Natural killer cell treated with Interleukin-12 subunit alpha and Interleukin-12 subunit beta and Interleukin-15 and Interleukin-18, amount 100 ng/mL, for 72 hours (primary cell): ENCODE measurements around the gene PIP5K1B. TPM values are rescaled to one million over a fixed set of nuclear protein-coding genes. Genes with fewer than 3 reads are reported as not detected.

Source experiments
- ATAC-seq, 2 donors: fragments of 150-1000 bp; cut with Tn5 transposase in 1 of 2; sonication (Bioruptor Pico), chemical (Tn5 transposase) in 1 of 2; 2 replicates each; pipeline ENCODE4 v1.10.0; 2021
- DNase-seq: peaks from one replicate; pipeline ENCODE4 v3.0.0; 2022; ENCODE audit warnings: low spot score
- H3K27ac Mint-ChIP-seq, 2 donors: 1 replicate in 1 of 2; 2 replicates in 1 of 2; pipeline ENCODE4 v1.8.0; 2022; ENCODE audit warnings: mixed read lengths in 2 of 2, mild to moderate bottlenecking in 1 of 2, moderate library complexity in 1 of 2
- H3K27me3 Mint-ChIP-seq, 2 donors: 1 replicate in 1 of 2; 2 replicates in 1 of 2; pipeline ENCODE4 v1.8.0; 2022; ENCODE audit warnings: mixed read lengths in 2 of 2
- H3K36me3 Mint-ChIP-seq: one replicate; pipeline ENCODE4 v1.8.0; 2022; ENCODE audit warnings: mixed read lengths
- H3K4me1 Mint-ChIP-seq, 2 donors: 1 replicate in 1 of 2; 2 replicates in 1 of 2; pipeline ENCODE4 v1.8.0; 2022; ENCODE audit warnings: low read depth in 2 of 2, mixed read lengths in 2 of 2, mild to moderate bottlenecking in 1 of 2
- H3K4me3 Mint-ChIP-seq: one replicate; pipeline ENCODE4 v1.8.0; 2022; ENCODE audit warnings: mixed read lengths
- H3K9me3 Mint-ChIP-seq: 2 replicates; pipeline ENCODE4 v1.8.0; 2022; ENCODE audit warnings: mixed read lengths
- total RNA-seq, 2 donors: library from RNA; stranded (reverse); gene quantifications; one replicate each; pipeline ENCODE4 v1.2.3, GENCODE V29; 2022

Gene PIP5K1B
- total RNA-seq, 2 donors from 2014 or later = 0.24 to 0.73 TPM

GRCh38 chr9:69023650-69024049, 318.6 kb downstream of the PIP5K1B start:
- peaks cover 0 to 2% of the 10 kb centered on the region in 2 donors for H3K27me3 Mint-ChIP-seq
- H3K4me3 Mint-ChIP-seq = no peak overlapping the region
- peaks cover 40 to 42% of the 10 kb centered on the region in 2 donors for H3K4me1 Mint-ChIP-seq
- DNase-seq = no peak
- H3K9me3 Mint-ChIP-seq = no peaks in the 10 kb centered on the region
- no peaks in the 10 kb centered on the region for H3K36me3 Mint-ChIP-seq
- ATAC-seq = no peak
- H3K27ac Mint-ChIP-seq = no peak overlapping the region

DNA sequence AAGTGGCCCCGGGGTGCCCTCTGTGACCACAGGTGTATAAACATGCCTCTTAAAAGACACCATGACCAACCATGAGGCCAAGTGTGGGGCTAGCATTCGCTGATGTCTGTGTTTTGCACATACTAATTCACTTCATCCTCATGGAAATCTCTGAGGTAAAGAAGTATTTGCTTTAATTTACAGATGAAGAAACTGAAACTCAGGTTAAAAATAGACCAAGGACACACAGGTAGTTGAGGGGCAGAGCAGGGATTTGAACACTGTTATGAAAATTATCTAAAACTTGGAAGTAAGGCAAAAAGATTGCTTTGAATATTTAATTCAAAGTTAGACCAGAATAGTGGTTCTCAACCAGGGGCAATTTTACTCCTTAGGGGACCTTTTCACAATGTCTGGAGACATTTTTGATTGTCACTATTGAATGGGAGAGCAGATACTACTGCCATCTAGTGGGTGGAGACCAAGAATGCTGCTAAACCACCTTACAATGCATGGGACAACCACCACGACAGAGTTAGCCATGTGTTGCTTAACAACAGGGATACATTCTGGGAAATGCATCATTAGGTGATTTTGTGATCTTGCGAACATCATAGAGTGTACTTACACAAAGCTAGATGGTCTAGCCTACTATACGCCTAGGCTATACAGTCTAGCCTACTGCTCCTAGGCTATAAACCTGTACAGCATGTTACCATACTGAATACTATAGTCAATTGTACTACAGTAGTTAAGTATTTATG, 322.5 kb downstream of the PIP5K1B start:
- Mint-ChIP-seq H3K4me1 (peaks cover 31 to 34% of the 10 kb centered on the region in 2 donors), H3K27ac (peak overlapping the region; percentile 7 to 17), H3K9me3 (no peaks in the 10 kb centered on the region), H3K36me3 (no peaks in the 10 kb centered on the region), H3K27me3 (peaks cover 0 to 2% of the 10 kb centered on the region in 2 donors), H3K4me3 (no peak overlapping the region)
- ATAC-seq (peak; percentile 79 to 81), DNase-seq (peak; percentile 67)

- no peaks in the 10 kb centered on the region for H3K27me3 Mint-ChIP-seq
- H3K4me3 Mint-ChIP-seq = no peak overlapping the region
Measured at GRCh38 chr9:69028754-69029153, 323.7 kb downstream of the PIP5K1B start.

DNA sequence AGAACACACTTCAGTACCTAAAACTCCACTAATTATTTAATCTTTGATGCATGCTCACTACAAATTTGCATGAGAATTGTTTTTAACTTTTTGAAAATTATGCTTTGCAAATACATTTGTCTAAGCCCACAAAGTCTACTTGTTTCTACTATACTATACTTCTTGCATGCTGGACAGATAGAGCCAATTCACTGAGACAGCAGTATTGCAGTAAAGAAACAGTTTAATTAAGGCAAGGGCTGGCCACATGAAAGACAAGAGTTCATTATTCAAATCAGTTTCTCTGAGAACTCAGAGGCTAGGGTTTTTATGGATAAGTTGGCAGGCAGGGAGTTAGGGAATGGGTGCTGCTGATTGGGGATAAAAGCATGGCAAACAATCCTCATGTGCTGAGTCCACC, 324.5 kb downstream of the PIP5K1B start:
- Mint-ChIP-seq H3K9me3 (no peaks in the 10 kb centered on the region), H3K36me3 (no peaks in the 10 kb centered on the region), H3K4me1 (peaks cover 24 to 25% of the 10 kb centered on the region in 2 donors), H3K4me3 (no peak overlapping the region), H3K27me3 (no peaks in the 10 kb centered on the region), H3K27ac (peak overlapping the region; percentile 14 to 25)
- DNase-seq = no peak
- no peak for ATAC-seq

More at GRCh38 chr9:69028754-69029153, 323.7 kb downstream of the PIP5K1B start:
- ATAC-seq = peak in 1 of 2 donors; percentile 45
- Mint-ChIP-seq H3K9me3 (no peaks in the 10 kb centered on the region), H3K4me1 (peaks cover 25 to 29% of the 10 kb centered on the region in 2 donors), H3K27ac (peak overlapping the region; percentile 14 to 25), H3K36me3 (no peaks in the 10 kb centered on the region)
- DNase-seq = no peak

- H3K4me1 Mint-ChIP-seq = peaks cover 26 to 27% of the 10 kb centered on the region in 2 donors
- H3K4me3 Mint-ChIP-seq = no peak overlapping the region
- ATAC-seq (no peak), DNase-seq (no peak)
- no peaks in the 10 kb centered on the region for H3K27me3 Mint-ChIP-seq
- no peaks in the 10 kb centered on the region for H3K36me3 Mint-ChIP-seq
- H3K9me3 Mint-ChIP-seq = no peaks in the 10 kb centered on the region
- H3K27ac Mint-ChIP-seq = no peak overlapping the region
Measured at GRCh38 chr9:69030851-69031645, 326.0 kb downstream of the PIP5K1B start.

GRCh38 chr9:69034071-69034470, 329.0 kb downstream of the PIP5K1B start:
- H3K36me3 Mint-ChIP-seq = no peaks in the 10 kb centered on the region
- H3K27ac Mint-ChIP-seq = no peak overlapping the region
- DNase-seq (no peak), ATAC-seq (no peak)
- peaks cover 22 to 24% of the 10 kb centered on the region in 2 donors for H3K4me1 Mint-ChIP-seq
- no peaks in the 10 kb centered on the region for H3K27me3 Mint-ChIP-seq
- H3K4me3 Mint-ChIP-seq = no peak overlapping the region
- no peaks in the 10 kb centered on the region for H3K9me3 Mint-ChIP-seq

DNA sequence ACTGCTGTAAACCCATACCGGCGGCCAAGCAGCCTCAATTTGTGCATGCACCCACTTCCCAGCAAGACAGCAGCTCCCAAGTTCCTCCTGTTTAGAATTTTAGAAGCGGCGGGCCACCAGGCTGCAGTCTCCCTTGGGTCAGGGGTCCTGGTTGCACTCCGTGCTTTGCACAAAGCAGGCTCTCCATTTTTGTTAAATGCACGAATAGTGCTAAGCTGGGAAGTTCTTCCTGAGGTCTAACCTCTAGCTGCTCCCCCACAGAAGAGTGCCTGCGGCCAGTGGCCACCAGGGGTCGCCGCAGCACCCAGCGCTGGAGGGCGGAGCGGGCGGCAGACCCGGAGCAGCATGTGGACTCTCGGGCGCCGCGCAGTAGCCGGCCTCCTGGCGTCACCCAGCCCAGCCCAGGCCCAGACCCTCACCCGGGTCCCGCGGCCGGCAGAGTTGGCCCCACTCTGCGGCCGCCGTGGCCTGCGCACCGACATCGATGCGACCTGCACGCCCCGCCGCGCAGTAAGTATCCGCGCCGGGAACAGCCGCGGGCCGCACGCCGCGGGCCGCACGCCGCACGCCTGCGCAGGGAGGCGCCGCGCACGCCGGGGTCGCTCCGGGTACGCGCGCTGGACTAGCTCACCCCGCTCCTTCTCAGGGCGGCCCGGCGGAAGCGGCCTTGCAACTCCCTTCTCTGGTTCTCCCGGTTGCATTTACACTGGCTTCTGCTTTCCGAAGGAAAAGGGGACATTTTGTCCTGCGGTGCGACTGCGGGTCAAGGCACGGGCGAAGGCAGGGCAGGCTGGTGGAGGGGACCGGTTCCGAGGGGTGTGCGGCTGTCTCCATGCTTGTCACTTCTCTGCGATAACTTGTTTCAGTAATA, 330.6 kb downstream of the PIP5K1B start, which contains the start of gene FXN:
Gene FXN, plus strand, starts transcription at position 315 of the 871 bp plus-strand sequence. Its CDS starts 31 bp downstream, at position 346.
- Mint-ChIP-seq H3K36me3 (no peaks in the 10 kb centered on the region), H3K27me3 (no peaks in the 10 kb centered on the region), H3K27ac (peak within 1 kb of the TSS; percentile 73 to 95), H3K9me3 (no peaks in the 10 kb centered on the region), H3K4me3 (peak within 1 kb of the TSS; percentile 99), H3K4me1 (peaks cover 11 to 14% of the 10 kb centered on the region in 2 donors)
- DNase-seq (peak; percentile 89), ATAC-seq (peak; percentile 95 to 96)

DNA sequence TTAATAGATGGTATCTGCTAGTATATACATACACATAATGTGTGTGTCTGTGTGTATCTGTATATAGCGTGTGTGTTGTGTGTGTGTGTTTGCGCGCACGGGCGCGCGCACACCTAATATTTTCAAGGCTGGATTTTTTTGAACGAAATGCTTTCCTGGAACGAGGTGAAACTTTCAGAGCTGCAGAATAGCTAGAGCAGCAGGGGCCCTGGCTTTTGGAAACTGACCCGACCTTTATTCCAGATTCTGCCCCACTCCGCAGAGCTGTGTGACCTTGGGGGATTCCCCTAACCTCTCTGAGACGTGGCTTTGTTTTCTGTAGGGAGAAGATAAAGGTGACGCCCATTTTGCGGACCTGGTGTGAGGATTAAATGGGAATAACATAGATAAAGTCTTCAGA, 331.3 kb downstream of the PIP5K1B start:
- ATAC-seq (peak; percentile 43 to 46), DNase-seq (no peak)
- peak overlapping the region; percentile 73 to 95 for H3K27ac Mint-ChIP-seq
- H3K4me1 Mint-ChIP-seq = peaks cover 14 to 15% of the 10 kb centered on the region in 2 donors
- H3K27me3 Mint-ChIP-seq = no peaks in the 10 kb centered on the region
- peak overlapping the region; percentile 99 for H3K4me3 Mint-ChIP-seq
- no peaks in the 10 kb centered on the region for H3K9me3 Mint-ChIP-seq
- H3K36me3 Mint-ChIP-seq = no peaks in the 10 kb centered on the region

GRCh38 chr9:69036799-69037198, 331.8 kb downstream of the PIP5K1B start:
- DNase-seq = no peak
- Mint-ChIP-seq H3K36me3 (no peaks in the 10 kb centered on the region), H3K4me3 (peak overlapping the region; percentile 99), H3K4me1 (peaks cover 14 to 16% of the 10 kb centered on the region in 2 donors), H3K27me3 (no peaks in the 10 kb centered on the region), H3K9me3 (no peaks in the 10 kb centered on the region), H3K27ac (peak overlapping the region; percentile 73 to 95)
- ATAC-seq = no peak

DNA sequence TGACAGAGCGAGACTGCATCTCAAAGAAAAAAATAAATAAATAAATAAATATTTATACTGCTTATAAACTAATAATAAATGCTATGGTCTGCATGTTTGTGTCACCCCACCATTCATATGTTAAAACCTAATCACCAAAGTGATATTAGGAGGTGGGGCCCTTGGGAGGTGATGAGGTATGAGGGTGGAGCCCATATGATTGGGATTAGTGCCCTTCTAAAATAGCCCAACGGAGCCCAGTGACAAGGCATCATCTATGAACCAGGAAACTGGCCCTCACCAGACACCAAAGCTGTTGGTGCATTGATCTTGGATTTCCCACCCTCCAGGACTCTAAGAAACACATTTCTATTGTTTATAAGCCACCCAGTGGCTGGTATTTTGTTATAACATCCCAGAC, 335.6 kb downstream of the PIP5K1B start:
- Mint-ChIP-seq H3K27ac (no peak overlapping the region), H3K4me1 (peaks cover 26 to 28% of the 10 kb centered on the region in 2 donors), H3K9me3 (no peaks in the 10 kb centered on the region), H3K4me3 (no peak overlapping the region), H3K27me3 (no peaks in the 10 kb centered on the region), H3K36me3 (no peaks in the 10 kb centered on the region)
- ATAC-seq (no peak), DNase-seq (no peak)

GRCh38 chr9:69044240-69045219, 339.5 kb downstream of the PIP5K1B start:
- peak in 1 of 2 donors; percentile 61 for ATAC-seq

DNA sequence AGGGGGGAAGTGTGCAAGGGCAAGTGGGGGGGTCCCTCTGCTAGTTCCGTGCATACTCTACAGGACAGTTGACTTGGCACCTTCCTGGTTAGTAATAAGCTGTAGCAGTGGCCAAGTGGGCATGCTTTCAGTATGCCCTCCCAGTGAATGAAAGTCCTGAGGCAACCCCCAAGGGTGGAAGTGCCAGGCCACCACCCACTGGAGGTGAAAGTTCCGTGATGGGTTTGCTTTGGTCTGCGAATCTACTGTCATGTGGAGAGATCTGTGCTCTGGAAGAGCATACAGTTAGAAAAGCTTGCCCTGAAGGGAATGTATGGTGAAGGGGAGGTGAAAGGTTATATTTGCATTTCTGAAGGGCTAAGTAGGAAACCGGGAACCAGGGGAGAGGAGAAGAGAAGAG, 340.8 kb downstream of the PIP5K1B start:
- no peaks in the 10 kb centered on the region for H3K36me3 Mint-ChIP-seq
- H3K27ac Mint-ChIP-seq = no peak overlapping the region
- no peaks in the 10 kb centered on the region for H3K27me3 Mint-ChIP-seq
- no peak for DNase-seq
- H3K9me3 Mint-ChIP-seq = no peaks in the 10 kb centered on the region
- no peak overlapping the region for H3K4me3 Mint-ChIP-seq
- no peak for ATAC-seq
- H3K4me1 Mint-ChIP-seq = peaks cover 15 to 26% of the 10 kb centered on the region in 2 donors

More at GRCh38 chr9:69044240-69045219, 339.5 kb downstream of the PIP5K1B start:
- H3K36me3 Mint-ChIP-seq = no peaks in the 10 kb centered on the region
- H3K9me3 Mint-ChIP-seq = no peaks in the 10 kb centered on the region
- H3K27ac Mint-ChIP-seq = peak overlapping the region in 1 of 2 donors; percentile 75
- no peak for DNase-seq
- H3K4me1 Mint-ChIP-seq = peaks cover 15 to 26% of the 10 kb centered on the region in 2 donors
- no peaks in the 10 kb centered on the region for H3K27me3 Mint-ChIP-seq
- H3K4me3 Mint-ChIP-seq = no peak overlapping the region
